DMS153 treated with DMSO at 0.1 percent for 48 hours (cell line): ENCODE results near the gene GRK3.
"Not testable (repeated sequence)": the region's sequence is repeated elsewhere in the genome, so short reads cannot be mapped to it uniquely, and the experiment has no call there.

Experiments
- DNase-seq: peaks from one replicate; lab custom pipeline; 2025; ENCODE audit not compliant: unreplicated experiment; lab: John Stamatoyannopoulos, UW

The GRK3 gene

DNA sequence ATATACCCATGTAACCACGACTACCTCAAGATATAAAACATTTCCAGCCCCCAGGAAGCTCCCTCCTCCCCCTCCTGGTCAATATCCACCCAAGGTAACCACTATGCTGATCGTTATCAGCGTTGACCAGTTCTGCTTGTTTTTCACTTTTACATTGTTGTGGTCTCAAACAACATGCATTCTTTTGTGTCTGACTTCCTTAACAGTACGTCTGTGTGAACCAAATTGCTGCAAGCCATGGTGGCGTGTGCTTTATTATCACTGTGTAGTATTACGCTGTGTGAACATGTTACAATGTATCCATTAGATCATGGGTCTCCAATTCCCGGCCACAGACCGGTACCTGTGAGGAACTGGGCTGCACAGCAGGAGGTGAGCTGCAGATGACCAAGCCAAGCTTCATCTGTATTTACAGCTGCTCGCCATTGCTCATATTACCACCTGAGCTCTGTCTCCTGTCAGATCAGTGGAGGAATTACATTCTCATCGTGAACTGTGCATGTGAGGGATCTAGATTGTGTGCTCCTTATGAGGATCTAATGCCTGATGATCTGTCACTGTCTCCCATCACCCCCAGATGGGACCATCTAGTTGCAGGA is 15.5 kb upstream of the GRK3 start:
- DNase-seq = no peak

DNA sequence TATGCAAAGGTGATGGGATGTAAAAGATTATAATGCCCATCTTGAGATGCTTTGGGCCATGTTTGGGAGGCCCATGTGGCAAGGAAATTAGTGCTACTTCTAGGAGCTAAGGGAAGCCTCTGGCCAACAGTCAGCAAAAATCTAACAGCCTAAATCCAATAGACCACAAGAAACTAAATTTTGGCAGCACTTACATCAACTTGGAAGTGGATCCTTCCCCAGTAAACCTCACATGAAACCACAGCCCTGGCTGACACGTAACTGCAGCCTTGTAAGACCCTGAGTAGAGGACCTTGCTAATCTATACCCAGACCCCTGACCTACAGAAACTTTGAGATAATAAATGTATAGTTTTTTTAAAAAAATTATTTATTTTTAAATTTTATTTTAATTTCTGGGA is 13.1 kb upstream of the GRK3 start:
- no peak for DNase-seq

DNA sequence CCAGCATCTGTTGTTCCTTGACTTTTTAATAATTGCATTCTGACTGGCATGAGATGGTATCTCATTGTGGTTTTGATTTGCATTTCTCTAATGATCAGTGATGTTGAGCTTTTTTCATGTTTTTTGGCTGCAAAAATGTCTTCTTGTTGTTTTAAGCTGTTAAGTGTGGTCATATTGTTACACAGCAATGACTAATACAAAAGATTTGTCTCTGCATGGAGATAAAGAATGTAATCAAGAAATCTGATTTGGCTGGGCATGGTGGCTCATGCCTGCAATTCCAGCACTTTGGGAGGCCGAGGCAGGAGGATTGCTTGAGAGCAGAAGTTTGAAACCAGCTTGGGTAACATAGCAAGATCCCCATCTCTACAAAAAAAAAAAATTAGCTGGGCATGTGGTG is 12.1 kb upstream of the GRK3 start:
- not testable (repeated sequence) for DNase-seq

DNA sequence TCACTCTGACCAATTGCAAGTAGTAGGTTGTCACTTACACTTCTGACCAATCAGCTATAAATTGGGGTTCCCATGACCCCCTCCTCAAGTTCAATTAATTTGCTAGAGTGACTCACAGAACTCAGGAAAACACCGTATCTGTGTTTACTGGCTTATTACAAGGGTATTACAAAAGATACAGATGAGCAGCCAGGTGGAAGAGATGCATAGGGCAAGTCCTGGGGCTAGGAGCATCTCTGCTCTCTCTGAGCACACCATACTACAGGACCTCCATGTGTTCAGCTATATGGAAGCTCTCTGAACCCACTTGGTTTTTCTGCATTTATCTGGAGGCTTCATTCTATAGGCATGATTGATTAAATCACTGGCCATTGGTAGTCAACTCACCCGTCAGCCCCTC is 11.3 kb upstream of the GRK3 start:
- no peak for DNase-seq

DNA sequence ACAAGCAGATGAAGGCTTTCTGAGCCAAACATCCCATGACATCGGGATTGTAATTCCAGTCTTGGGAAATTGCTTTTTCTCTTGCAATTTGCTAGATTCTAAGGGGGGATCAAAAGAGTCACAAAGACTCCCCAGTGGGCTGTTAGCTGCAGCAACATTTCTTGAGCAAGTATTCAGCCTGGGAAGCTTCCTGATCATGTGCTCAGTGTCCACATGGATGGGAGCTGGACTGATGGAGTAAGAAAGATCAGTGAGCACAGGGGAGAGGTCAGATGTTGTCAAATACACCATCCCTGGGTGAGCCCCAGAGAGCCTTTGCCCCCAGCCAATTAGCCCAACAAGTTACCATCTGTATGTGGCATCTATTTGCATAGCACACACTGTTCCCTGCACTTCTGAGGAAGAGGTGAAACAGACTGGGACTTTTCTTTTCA is 10.2 kb upstream of the GRK3 start:
- no peak for DNase-seq

DNA sequence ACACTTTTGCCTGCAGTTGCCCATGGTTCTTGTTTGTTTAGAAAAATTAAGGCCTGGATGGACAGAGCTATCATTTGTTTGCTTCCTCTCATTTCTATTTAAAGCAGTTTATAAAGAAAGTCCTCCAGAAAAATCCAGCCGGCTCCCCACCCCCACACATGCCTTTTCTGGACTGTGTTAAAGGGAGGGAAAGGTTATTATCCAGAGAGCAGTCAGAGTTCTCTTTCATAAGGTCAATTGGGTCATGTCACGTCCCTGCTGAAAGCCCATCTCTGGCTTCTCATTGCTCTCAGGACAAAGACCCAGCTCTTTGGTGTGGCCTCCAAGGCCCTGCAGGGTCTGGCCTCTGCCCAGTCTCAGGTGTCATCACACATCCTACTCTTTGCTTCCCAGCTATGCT is 9.8 kb upstream of the GRK3 start:
- DNase-seq = no peak

DNA sequence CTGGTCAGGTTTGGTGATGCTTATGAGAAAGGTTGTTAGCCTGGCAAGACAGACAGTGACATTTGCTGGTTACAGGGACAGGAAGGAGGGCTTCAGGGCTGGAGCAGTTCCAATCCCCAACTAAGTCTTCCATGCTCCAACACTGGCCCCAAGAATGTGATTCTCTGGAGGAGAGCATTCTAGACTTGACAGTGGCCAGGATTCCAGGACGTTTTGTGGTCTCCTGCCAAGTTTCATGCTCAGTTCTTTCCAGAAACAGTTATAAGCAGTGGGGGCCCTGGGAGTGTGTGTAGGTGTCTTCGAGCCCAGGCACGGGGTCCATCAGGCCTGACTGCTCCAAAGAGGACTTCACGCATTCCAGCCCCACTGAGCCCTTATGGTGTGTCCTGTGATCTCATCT is 8.9 kb upstream of the GRK3 start:
- DNase-seq = no peak

DNA sequence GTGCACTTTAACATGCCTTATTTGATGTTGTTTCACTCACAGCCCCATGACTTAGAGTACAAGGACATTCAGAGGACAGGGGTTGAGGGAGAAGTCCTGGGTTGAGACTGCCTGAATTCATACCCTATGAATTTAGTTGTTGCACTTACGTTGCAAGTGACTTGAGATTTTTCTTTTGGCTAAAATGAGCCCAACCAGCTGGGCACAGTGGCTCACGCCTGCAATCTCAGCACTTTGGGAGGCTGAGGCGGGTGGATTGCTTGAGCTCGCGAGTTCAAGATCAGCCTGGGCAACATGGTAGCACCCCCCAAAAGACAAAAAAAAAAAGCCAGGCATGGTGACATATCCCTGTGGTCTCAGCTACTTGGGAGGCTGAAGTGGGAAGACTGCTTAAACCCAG is 7.3 kb upstream of the GRK3 start:
- no peak for DNase-seq

DNA sequence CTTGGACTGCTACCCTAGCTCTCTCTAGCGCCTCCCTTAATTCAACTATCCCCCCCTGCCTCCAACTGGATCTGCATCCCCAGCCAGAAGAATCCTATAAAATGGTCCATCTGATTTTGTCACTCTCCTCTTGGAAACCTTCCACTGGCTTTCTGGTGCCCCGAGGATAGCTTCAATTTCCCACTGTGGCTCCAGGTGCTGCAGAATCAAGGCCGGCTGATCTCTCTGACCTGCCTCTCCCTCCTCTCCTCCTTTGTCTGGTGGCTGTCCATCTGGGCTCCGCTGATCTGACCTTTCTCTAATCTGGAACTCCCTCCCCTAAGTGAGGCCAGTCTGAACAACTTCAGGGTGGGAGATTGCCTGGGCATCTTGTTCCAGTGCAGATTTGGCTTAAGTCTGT is 6.1 kb upstream of the GRK3 start:
- no peak for DNase-seq

DNA sequence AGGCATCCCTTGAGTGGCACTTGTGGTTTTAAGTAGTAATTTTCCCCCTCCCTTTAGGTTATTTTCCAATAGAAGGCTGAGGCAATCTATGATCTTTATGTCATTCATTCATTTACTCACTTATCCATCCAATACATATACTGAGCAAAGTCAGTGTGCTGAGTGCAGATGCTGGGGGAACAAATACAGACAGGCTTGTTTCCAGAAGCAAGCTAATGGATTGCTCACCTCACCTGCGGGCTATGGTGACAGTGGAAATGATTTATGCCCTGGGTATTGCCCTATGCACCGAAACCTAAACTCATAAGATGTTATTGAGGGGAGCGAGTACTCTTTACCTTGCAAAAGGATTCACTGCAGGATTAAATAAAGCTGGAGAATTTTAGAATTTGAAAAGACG is 4.6 kb upstream of the GRK3 start:
- not testable (repeated sequence) for DNase-seq

DNA sequence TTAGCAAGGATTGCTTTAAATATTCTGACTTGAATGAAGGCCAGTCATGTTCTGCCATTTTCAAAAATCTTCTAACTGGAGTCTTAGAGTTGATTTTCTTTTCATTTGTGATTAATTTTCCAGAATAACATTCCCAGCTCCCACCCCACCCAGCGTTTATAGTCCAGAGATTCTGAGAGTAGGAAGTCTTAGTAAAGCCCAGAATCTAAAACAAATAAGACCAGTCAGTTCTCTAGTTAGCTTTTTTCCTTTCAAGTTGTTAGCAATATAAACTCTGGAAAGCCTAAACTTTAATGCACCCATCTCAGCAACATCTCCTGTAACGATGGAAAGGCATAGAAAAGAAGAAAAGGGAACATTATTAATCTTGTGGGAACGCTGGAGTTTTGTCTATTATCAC is 3.3 kb upstream of the GRK3 start:
- DNase-seq = not testable (repeated sequence)

DNA sequence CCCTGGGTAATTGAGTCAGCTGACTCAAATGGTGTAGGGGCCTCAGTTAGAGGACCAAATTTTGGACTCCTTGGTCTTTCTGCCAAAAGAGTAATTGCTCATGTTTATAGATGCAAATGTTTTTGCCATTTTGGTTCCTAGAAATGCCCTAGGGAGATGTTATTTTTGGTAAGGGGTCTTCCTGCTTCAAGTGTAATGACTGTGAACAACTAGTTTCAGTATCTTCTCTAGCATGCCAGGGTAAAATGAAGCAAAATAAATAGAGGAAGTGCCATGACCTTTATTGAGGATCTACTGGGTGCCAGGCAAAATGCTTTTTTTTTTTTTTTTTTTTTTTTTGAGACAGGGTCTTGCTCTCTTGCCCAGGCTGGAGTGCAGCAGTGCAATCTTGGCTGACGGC is 2.5 kb upstream of the GRK3 start:
- DNase-seq = not testable (repeated sequence)

DNA sequence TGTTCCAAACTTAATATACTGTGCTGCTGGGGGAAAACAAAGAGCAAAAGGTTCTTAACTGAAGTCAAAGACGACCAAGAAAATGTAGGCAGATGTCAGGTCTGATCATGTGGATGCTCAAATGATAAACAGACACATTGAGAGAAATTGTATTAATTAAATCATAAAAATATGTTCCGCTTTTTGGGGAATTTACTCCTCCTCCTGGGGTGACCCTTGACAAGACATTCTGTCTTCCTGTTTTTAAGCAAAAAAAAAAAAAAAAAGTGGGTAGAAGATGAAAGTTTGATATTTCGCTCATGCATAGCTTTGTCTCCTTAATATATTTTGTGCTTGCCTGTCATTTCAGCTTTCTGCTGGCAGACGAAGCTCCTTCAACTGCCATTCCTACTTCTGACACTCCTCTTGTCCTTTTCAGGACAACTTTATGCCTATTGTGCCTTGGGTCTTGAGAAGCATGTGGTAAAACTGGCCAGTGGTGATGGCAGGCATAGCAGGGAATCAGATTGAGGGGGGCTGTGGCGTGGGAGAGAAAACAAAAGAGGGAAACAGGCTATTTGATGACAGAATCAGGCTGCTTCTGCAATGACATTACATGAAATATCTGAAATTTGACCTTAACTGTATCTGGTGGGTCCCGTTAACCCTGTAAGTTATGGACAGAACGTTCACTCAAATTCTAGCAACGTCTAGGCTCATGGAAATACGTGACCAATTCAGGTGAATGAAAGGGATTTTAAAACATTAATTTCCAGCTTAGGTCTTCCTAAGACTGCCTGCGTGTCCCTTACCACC is 1.3 kb upstream of the GRK3 start:
- DNase-seq = not testable (repeated sequence)

DNA sequence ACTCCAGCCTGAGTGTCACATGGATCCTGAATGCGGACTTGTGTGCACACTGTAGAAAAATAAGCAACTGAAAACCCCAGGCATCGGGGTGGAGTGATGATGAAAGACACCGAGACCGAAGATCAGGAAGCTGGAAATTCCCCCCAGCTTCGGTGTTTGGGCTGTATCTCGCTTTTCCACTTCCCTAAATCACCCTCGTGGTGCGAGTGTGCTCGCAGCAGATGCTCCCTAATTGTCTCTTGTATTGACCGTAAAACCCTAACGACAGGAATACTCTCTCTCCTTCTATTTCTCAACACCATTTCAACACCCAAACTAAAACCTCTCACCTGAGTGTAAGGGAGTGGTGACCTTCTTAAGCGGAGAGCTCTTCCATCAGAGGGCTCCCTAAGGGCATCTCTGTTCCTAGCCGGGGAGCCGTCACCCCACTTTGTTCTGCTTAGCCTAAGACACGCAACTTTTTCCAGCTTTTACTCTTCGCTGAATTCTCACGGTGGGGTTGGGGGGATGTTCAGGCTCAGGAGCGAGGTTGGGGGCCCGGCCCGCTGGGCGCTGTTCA is 635 bp upstream of the GRK3 start:
- DNase-seq = no peak

DNA sequence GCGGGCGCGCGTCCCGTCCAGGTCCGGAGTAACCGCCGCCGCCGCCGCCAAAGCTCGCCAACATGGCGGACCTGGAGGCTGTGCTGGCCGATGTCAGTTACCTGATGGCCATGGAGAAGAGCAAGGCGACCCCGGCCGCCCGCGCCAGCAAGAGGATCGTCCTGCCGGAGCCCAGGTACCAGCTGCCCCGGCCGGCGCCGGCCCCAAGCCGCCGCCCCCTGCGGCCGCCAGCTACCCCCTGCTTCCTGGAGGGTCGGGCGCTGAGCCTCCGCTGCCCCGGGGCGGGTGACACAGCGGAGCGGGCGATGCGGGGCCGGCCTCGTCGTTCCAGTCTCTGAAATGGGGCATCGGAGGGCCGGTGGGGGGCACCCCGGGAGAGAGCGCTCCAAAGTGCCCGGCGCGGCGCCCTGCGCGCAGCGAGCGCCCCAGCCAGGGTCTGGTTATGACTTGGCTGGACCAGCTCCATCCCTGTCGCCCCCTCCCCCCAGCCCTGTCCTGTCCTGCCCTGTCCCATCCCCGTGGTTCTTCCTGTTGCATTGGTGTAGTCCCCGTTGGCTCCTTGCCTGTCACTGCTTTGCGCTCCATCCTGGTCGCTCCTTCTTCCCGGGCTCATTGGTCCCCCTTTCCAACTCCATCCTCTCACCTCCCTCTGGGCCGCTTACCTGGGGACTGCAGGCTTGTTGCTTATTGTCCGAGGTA is 653 bp downstream of the GRK3 start:
- DNase-seq = no peak

DNA sequence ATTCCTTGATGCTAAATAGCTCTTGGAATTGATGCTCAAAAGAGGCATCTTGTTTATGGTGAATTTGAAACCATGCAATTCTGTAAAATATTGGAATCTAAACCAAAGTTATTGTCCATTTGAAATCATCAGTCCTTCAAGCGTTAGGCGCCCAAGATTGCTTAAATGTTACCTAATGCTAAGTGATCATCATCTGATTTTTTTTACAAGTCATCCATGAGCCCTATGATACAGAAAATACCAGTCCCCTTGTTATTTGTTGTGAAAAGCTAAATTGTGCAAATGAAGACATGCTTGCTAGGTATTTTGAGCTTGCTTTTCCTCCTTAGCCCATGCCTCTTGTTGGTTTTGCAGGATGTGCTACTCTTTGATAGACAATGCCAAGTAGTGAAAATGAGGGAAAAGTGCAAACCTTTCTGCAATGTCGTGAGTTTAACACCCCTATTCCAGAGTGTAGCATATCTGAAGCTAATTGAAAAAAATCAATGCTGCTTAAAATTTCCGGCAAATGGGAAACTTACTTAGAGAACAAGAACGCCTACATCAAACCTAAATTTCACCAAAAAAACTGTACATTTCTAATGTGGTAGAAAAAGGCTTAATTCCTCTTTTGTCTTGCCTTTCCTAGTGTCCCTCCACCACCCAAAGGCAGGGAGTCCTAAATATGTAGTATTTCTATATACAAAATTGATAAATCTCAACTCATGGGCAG is 1.9 kb downstream of the GRK3 start:
- DNase-seq = no peak

DNA sequence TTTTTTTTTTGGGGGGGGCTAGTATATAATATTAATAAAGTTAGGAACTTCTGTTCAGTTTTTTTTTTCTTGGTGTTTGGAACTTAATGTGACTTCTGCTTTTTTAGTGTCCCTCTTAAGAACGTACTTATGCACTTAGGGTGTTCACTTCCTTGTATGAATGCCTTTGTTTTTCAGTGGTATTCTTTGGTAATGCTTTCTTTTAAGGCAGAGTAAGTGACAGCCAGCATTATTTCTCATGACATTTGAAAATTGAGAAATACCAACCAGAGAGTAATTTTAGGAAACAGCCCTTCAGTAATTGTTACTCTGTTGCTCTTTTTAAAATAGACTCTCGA is 2.4 kb downstream of the GRK3 start:
- DNase-seq = no peak

DNA sequence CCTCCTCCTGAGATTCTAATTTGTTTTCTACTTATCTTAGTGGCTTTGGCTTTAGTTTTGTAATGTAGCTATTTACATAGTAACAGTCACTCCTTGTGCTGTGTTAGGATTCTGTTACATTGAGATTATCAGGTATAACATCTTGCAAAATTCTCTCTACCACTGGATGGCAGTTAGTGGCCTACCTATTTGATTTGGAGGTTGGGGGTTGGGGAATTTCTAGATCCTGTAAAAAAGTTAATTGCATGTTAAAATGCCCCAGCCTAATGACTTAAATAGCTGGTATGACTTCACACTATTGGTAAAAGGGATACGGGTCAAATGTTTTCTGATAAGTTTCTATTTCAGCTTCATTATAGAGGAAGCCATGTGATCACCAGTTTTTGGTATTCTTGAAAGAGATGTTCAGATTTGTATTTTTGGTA is 2.8 kb downstream of the GRK3 start:
- DNase-seq = no peak

DNA sequence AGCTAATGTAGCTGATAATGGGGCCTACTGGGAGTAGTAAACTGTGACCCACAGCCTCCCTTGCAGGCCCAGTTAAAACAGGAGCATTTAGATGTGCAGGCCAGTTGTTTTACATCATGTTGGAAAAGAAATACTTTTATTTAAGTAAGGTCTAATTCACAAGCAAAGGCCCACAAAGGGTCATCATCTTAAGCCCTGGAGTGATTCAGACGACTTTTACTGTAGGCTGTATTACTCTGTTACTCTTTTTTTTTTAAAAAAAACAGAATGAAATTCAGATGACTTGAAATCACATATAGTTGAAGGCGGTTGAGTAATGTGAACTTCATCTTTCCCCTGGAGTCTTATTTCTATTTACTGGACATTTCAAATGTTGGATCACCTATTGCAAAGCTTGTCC is 3.6 kb downstream of the GRK3 start:
- not testable (repeated sequence) for DNase-seq

DNA sequence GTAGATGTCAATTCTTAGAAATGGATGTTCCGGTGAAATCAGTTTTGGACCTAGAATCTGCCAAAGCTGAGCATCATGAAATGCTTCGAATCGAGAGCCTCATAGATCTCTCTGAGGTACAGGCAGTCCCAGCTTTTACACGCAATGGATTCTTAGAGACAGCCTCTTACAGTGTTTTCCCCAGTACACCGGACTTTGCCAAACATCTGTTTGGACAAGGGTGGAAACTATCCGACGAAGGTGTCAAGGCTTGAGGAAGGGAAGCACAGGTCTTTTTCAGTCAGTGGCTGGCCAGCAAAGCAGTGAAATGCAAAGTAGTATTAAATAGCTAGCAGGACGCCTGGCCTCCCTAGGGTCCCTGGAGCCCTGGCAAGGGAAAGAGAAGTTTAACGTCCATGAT is 4.9 kb downstream of the GRK3 start:
- DNase-seq = no peak

DNA sequence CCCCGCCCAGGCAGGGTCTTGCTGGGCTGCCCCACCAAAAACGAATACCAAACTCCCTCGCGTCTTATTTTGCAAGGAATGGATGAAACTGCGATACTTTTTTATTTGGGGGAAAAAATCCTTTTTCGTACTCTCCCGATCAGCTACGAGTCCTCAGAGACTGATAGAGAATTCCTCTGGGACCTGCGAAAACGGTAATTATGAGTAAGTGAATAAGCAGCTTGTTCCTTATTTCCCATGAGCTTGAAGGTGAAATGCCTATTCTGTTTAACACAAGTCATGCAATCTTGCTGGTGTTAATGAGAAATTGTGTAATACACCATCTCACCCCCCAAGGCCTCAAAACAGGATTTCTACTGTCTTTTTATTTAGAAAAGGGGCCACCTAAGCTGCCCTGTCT is 5.5 kb downstream of the GRK3 start:
- no peak for DNase-seq
